ENCODE measurements around the gene TSPAN9. TPM values are rescaled to one million over a fixed set of nuclear protein-coding genes. Genes with fewer than 3 reads are reported as not detected.
A peak's percentile ranks its signal among the peaks of the same experiment; 100 is the strongest.

Gene TSPAN9
- total RNA-seq, 4 donors from 2014 or later = 27.8 to 47.2 (median 34.3) TPM

DNA sequence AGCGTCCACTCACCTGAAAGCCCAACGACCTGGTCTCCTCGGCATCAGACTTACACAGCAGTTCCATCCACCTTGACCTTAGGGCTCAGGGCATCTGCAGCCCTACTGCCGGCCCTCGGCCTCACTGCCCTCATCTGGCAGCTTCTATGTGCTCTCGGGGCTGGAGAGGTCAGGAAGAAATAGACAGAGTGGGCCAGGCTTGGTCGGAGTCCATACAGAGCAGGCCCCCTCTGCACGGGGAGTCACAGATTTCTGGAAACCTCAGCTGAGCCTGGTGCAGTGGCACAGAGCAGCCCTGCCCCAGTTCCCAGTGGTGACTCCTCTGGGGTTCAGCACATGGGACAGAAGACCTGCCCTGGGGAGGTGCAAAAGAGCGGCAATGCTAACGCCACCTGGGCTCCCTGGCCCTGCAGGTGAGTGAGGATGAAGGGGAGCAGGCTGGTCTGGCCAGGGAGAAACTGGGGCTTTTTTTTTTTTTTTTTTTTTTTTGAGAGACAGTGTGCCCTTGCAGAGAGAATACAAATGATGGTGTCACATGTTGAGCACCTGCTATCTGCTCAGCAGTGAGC lies 223.7 kb downstream of the TSPAN9 start:
- Histone ChIP-seq H3K27ac (peak overlapping the region; percentile 76), H3K36me3 (no peaks in the 10 kb centered on the region), H3K4me3 (no peak overlapping the region), H3K4me1 (peaks cover 29% of the 10 kb centered on the region), H3K9me3 (no peaks in the 10 kb centered on the region), H3K27me3 (peaks cover 6% of the 10 kb centered on the region)
- TF ChIP-seq CTCF (IDR thresholded peaks at IDR 0.05) (no peak), EP300 (IDR thresholded peaks at IDR 0.05) (no peak), POLR2A (IDR thresholded peaks at IDR 0.05) (no peak), POLR2AphosphoS5 (IDR thresholded peaks at IDR 0.05) (no peak)
- 64% methylated on average over 6 of the region's 10 CpGs for WGBS
- DNase-seq (ENCODE audit: low spot score in 2 of 2) = no peak

- Histone ChIP-seq H3K9me3 (no peaks in the 10 kb centered on the region), H3K36me3 (no peaks in the 10 kb centered on the region), H3K27me3 (peaks cover 6% of the 10 kb centered on the region), H3K27ac (no peak overlapping the region), H3K4me3 (no peak overlapping the region), H3K4me1 (peaks cover 23% of the 10 kb centered on the region)
- WGBS = 83% methylated on average over 14 of the region's 16 CpGs
- DNase-seq (ENCODE audit: low spot score in 2 of 2) = no peak
- no peak for TF ChIP-seq POLR2A (IDR thresholded peaks at IDR 0.05)
Measured at GRCh38 chr12:3302401-3303041, 225.3 kb downstream of the TSPAN9 start.

DNA sequence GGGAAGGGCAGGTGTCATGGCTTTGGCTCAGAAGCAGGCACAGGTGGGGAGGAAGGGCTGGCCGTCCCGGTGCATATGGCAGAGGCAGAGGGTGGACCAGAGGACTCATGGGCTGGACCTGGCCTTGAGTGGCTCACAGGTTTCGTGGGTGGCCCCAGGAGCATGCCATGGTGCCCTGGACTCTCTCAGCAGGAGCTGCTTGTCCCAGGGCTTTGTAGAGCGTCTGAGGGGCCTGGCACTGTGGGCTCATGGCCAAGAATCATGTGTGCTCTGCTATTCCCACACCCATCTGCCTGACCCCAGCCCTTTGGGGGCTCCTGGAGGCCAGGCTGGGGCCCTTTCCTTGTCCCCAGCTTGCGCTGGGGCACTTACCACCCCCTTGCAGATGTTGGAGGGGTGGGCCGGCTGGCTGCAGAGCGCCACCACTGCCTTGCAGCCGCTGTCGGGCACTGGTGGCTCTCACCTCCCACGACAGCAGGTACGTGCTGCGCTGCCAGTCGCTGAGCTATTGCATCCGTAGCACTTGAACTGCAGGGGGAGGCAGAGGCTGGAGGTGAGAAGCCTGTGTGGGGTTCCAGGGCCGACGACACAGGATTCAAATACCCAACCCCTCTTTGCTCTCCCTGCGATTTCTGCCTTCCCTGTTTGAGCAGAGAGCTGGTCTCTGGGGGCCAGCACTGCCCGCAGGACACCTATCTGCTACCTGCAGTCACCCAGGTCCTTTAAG lies 226.4 kb downstream of the TSPAN9 start:
- H3K4me1 ChIP-seq = peaks cover 24% of the 10 kb centered on the region
- no peaks in the 10 kb centered on the region for H3K36me3 ChIP-seq
- no peak for DNase-seq (ENCODE audit: low spot score in 2 of 2)
- H3K4me3 ChIP-seq = no peak overlapping the region
- H3K9me3 ChIP-seq = no peaks in the 10 kb centered on the region
- no peak overlapping the region for H3K27ac ChIP-seq
- TF ChIP-seq EP300 (IDR thresholded peaks at IDR 0.05) = no peak
- TF ChIP-seq POLR2AphosphoS5 (IDR thresholded peaks at IDR 0.05) = no peak
- TF ChIP-seq CTCF (IDR thresholded peaks at IDR 0.05) = no peak
- TF ChIP-seq POLR2A (IDR thresholded peaks at IDR 0.05) = no peak
- peaks cover 6% of the 10 kb centered on the region for H3K27me3 ChIP-seq
- 70% methylated on average over 12 of the region's 18 CpGs for WGBS

DNA sequence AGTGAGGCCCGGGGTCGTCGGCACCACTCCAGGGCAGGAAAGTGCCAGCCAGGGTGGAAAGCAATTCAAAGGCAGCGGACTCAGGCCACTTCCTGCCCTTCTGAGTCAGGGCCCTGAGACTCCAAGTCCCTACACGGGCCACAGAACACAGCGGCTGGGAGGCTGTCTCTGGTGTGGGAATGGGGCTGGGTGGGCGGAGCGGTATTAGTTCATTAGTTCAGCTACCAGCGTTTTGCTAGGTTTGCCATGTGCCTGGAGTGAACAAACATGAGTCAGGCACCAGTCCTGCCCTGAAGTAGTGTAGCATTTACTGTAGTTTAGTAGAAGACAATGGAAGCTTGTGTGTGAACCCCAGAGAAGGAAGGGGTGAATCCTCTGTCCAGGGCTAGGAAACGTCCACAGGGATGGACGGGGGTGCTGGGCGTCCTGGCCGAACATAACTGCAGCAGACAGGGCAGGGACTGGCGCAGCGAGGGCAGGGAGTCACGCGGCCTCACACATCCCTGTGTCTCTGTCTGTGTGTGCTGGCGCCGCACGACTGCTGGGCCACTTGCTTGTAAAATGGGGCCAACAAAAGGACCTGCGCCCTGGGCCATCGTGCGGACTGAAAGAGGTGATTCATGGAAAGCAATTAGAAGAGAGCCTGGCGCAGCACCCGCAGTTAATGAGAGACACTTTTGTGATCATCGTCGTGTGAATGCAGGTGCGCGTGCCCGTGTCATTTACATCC lies 227.4 kb downstream of the TSPAN9 start:
- H3K27me3 ChIP-seq = peaks cover 6% of the 10 kb centered on the region
- peaks cover 20% of the 10 kb centered on the region for H3K4me1 ChIP-seq
- 77% methylated on average over 24 of the region's 30 CpGs for WGBS
- H3K36me3 ChIP-seq = no peaks in the 10 kb centered on the region
- no peak overlapping the region for H3K27ac ChIP-seq
- H3K4me3 ChIP-seq = no peak overlapping the region
- TF ChIP-seq POLR2AphosphoS5 (IDR thresholded peaks at IDR 0.05) = no peak
- no peak for TF ChIP-seq EP300 (IDR thresholded peaks at IDR 0.05)
- no peak for TF ChIP-seq CTCF (IDR thresholded peaks at IDR 0.05)
- TF ChIP-seq POLR2A (IDR thresholded peaks at IDR 0.05) = no peak
- no peaks in the 10 kb centered on the region for H3K9me3 ChIP-seq
- no peak for DNase-seq (ENCODE audit: low spot score in 2 of 2)

DNA sequence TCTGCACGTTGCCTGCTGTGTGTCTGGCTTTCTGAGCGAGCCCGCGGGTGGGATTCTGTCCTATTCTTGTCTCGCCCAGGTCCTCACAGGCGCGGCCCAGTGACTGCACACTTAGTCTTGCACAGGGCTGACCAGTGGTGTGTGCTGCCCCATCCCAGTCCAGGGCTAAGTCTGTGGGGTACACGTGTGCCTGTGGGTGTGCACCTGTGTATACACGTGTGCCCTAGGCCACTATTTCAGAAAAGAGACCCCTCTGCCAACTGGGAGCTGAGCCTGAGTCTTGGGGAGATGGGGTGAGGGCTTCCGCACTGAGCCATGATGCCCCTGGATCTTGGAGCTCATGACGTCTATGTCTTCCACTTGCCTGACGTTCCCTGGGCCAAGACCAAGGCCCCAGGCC lies 228.3 kb downstream of the TSPAN9 start:
- Histone ChIP-seq H3K4me1 (peaks cover 13% of the 10 kb centered on the region), H3K9me3 (no peaks in the 10 kb centered on the region), H3K36me3 (no peaks in the 10 kb centered on the region), H3K4me3 (no peak overlapping the region), H3K27me3 (peaks cover 10% of the 10 kb centered on the region), H3K27ac (no peak overlapping the region)
- 84% methylated on average over 12 of the region's 12 CpGs for WGBS
- TF ChIP-seq POLR2AphosphoS5 (IDR thresholded peaks at IDR 0.05) (no peak), POLR2A (IDR thresholded peaks at IDR 0.05) (no peak), CTCF (IDR thresholded peaks at IDR 0.05) (no peak), EP300 (IDR thresholded peaks at IDR 0.05) (no peak)
- no peak for DNase-seq (ENCODE audit: low spot score in 2 of 2)

Measured in suprapubic skin (tissue), 4 donors.